NCI-H1048 (cell line): Measurements from ENCODE around the gene TTC3.

ENCODE experiments used
- DNase-seq: peaks from one replicate; lab custom pipeline; 2025; lab: John Stamatoyannopoulos, UW

TTC3 gene

DNA sequence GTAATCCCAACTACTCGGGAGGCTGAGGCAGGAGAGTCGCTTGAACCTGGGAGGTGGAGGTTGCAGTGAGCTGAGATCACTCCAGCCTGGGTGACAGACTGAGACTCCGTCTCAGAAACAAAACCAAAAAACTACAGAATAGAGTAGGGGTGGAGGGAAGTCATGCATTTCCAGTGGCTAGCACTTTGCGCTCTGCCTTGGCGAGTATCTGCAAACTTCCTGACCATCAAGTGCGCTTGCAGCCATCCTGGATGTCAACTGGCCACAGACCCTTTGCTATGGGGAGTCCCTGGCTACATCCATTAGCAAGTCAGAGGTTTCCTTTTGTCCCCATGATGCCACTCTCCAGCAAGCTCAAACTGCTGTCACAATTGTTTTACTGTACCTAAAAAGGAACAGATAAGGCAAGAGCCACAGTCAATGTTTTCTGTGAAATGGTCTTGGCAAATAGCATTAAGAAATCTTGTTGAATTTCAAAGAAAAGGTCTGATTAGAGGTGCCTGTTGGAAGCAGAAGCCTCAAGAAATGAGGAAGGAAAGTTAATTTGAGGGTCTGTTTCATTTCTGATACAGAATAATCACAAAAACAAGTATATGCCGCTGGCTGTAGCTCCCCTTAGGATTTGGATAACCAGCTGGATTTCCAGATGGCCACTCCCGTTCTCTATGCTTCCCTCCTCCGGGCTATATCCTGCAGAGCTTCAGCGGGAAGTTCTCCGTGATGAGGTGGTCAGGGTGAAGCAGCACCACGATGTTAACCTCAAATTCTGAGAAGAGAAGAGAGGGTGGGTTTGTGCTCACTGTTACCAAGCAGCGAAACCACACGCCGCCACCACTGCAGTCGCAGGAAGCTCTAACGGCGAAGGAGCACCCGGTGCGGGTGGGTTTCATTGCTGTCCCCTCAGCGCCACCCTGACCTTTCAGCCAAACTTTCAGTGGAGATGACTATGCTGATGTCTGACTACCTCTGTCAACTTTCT lies 152.1 kb downstream of the TTC3 start:
- DNase-seq = no peak

DNA sequence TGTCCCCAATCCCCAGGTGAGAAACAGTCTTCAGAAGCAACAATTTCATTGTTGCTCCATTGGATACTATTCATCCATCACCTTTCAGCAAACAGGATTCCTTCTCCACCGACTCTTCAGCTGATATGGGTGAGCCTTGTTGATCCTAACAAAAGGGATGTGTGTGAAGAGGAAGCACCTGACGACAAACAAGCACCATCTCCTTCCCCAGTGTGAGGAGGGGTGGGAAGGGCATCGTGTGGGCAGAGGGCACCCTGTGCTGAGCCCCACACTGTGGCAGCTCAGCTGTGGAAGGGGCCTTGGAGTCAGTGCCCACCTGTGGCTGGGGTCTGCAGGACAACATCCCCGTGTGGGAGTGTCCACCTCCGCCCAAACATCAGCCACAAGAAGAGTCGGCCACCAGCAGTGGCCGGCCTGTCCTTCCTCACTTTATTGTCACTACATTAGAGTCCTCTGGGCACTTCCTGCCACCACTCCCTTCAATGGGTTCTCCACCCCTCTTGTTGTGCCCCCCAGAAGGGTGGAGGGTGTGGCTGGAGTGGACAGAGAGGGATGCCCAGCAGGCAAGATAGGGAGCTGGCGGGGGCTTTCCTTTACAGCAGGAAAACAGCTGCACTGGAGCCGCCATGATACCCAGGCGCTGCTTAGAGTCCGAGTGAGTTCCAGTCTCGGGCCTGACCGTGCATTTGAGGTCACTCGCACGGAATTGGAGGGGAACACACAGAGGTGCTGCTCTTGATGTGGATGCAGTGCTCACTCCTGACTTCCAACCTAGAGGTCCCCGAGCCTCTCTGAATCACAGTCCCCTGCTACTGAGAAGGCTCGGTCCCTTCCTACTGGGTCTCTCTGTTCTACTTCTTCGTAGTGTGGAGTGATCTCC lies 153.2 kb downstream of the TTC3 start:
- DNase-seq = no peak

GRCh38 chr21:37227071-37228002 lies 154.3 kb downstream of the TTC3 start:
- DNase-seq = no peak

GRCh38 chr21:37228003-37228400 lies 154.9 kb downstream of the TTC3 start:
- DNase-seq = no peak

DNA sequence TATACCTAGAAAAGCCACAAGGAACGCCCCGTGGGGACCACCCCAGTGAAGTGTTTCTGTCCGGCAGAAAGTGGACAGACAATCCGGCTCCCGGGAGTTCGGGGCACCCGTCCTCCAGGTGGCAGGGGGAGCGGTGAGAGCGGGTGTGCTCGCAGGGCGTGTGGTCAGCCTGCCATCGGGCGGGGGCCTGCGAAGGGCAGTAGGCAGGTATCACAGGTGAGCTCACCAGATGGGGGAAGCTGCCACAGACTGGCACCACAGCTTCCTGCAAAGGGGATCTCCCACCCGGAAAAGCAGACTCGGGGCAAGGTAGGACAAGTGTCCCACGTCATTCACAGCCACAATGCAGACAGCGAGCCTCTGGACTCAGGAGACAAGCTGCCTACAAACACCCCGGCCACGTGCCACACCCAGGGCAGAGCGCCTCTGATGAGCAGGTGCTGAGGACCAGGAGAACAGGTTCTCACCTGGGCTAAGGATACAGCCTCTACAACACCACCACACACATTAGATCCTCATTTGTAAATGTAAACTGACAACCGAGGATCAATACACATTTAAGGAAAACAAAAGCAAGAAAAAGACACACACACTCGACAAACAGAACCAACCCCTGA lies 157.7 kb downstream of the TTC3 start:
- DNase-seq = no peak

DNA sequence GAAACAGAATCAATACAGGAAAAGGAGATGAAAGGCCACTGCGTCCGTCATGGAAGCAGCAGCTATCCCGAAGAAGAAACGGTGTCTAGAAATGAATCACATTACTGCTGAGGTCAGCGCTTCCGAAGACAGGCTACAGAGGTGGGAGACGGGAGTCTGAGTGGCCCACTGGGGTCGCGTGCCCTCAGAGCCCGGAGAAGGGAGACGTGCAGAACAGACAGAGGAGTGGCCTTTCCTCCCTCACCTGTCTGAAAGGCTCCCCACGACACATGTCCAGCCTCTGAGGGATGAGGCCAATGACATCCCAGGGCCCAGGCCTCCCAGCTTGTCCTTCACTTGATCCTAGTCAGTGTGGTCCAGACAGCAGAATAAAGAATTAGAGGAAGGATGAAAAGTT lies 158.2 kb downstream of the TTC3 start:
- no peak for DNase-seq

GRCh38 chr21:37231671-37232070 lies 158.6 kb downstream of the TTC3 start:
- DNase-seq = no peak

GRCh38 chr21:37232274-37233018 lies 159.4 kb downstream of the TTC3 start:
- DNase-seq = no peak

- no peak for DNase-seq
These were observed 160.6 kb downstream of the TTC3 start for GRCh38 chr21:37233551-37234146.

DNA sequence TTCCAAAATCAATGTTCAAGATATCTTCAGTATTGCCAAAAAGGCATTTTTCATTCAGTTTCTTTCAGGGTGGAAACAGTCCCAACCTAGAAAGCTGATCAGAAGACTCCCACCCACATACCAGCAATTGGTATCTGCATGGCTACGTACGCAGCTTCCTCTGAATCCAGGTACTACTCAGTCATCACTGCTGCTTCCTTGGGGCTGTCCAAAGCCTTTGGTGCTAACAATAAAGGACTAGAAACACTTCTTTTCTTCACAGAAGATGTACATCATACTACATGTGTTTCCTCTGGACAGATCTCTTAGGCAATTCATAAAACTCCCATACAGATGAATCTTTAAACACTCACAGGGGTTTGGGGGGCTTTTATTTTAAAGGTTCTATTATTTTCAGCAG lies 164.3 kb downstream of the TTC3 start:
- no peak for DNase-seq

GRCh38 chr21:37237764-37238163 lies 164.7 kb downstream of the TTC3 start:
- no peak for DNase-seq

DNA sequence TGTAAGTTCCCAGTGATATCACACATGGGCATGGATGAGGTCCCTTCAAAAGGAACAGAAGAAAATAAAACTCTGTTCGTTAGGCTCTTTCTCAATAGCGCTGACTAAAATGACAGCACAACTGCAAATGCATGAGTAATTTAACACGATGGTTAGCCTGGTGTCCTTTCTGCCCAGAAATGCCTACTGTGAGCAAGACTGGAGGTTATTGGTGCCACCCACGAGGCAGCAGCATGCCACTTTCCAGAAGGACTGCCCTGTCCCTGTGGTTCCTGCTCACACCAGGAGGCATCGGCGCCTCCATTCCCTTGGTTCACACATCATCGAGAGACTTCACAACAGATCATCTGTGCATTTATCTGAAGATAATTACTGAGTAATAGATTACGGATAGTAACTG lies 167.9 kb downstream of the TTC3 start:
- no peak for DNase-seq

GRCh38 chr21:37241426-37241825 lies 168.4 kb downstream of the TTC3 start:
- no peak for DNase-seq

DNA sequence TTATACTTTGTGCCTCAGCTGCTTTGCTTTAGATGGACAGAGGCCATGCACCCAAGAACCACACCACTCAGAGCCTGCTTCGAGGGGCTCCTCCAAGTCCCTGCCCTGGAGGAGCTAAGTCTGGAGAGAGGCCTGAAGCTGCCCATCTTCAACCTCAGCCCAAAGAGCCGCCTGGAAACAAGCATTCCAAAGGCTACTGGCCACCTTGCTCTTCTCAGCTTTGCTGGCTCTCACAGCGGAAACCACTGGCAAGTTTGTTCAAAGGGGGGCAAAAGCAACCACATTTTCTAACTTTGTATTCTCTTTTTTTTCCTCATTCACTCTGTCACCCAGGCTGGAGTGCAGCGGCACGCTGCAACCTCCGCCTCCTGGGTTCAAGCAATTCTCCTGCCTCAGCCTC lies 170.9 kb downstream of the TTC3 start:
- DNase-seq = no peak

GRCh38 chr21:37244501-37245095 lies 171.5 kb downstream of the TTC3 start:
- DNase-seq = no peak

- DNase-seq = no peak
These were observed 172.1 kb downstream of the TTC3 start for GRCh38 chr21:37245151-37245550.

DNA sequence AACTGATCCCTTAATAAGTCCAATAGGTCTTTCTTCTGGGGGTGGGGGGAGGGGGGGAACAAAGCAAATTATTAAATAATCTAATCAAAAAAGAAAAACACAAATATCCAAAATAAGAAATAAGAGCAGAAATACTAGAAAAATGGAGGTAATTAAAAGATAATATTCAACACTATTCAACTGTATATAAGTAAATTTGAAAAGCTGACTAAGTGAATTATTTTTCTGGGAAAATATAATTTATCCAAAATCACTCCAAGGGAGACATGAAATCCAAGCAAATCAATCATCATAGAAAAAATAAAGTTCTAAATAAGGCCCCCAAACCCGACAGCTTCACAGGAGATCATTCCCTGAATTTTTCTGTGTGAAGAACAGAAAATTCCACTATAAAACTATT lies 175.2 kb downstream of the TTC3 start:
- no peak for DNase-seq

DNA sequence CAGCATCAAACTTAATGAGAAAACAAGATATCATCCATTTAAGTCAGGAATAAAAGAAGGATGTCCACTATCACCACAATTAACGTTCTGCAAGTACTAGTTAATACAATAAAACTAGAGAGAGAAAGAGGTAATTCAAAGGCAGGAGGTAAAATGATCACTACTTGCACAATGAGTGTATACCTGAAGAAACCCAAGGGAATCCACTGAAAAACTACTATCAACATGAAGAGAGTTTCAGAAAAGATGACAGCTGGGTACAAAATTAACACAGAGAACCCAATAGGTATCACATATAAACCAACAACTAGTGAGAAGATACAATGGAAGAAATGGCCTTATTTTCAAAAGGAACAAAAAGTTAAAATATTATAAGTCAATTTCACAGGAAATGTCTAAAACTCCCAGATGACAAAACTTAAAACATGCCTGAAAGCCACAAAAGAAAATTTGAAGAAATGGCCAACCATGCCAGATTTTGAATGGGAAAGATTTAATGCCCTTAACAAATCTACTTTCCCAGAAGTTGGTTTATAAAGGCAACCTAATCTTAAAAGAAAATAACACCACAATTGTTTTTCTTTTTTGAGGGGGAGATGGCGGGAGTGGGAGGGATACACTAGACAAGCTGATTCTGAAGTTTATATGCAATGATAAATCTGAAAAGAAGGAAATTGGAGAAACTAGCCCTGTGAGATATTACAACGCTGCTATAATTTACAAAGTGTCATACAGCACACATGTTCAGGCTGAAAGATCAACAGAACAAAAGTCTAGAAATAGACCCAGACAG lies 176.3 kb downstream of the TTC3 start:
- DNase-seq = no peak

DNA sequence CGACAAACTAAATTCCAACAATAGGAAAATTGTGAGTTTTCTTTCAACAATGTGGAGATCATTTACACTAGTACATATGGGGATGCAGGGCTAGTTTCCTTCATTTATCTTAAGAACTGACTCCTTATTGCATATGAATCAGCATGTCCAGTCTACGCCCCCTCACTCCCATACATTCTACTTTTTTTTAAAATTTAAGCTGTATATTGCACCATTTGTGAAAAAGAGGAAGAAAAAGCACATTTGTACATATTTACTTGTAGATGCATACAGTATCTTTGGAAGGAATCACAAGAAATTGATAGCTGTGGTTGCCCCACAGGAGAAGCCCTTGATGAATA lies 178.2 kb downstream of the TTC3 start:
- no peak for DNase-seq
